ENCODE measurements around the gene GRIK1.
"Not testable (repeated sequence)": the region's sequence is repeated elsewhere in the genome, so short reads cannot be mapped to it uniquely, and the experiment has no call there.

The GRIK1 gene

DNA sequence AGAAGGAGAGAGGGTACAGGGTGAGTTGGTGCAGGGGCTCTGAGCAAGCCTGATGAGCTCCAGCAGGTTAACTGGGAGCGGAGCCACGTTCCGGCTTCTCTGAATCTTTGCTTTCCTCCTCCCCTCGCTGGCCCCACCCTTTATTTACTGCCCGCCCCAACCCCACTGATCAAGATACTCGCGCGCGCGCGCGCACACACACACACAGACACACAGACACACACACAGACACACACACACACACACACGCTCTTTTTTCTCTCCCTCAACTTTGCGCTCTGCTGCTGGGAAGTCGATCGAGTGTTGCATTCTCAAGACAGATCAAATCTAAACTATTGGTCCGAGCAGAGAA is at the start of gene GRIK1:
Gene GRIK1, minus strand, starts transcription at position 73 of the 352 bp plus-strand sequence.
- DNase-seq (ENCODE audit: low read depth in 2 of 2): no peak

DNA sequence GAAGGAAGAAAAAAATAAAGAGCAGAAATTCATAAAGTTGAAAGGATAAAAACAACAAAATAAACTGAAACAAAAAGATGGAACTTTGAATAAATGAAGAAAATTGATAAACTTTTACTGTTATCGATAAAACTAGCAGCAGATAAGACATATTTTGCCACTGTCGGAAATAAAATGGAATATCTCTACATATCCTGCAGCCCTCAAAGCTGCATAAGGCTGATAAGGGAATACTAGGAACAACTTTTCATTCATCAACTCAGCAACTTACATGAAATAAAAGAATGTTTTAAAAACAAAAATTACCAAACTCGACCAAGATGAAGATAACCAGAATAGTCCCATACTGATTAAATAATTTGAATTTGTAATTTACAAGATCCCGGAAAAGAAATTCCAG is 48.0 kb upstream of the GRIK1 start:
- no peak for DNase-seq (ENCODE audit: low read depth in 2 of 2)

DNA sequence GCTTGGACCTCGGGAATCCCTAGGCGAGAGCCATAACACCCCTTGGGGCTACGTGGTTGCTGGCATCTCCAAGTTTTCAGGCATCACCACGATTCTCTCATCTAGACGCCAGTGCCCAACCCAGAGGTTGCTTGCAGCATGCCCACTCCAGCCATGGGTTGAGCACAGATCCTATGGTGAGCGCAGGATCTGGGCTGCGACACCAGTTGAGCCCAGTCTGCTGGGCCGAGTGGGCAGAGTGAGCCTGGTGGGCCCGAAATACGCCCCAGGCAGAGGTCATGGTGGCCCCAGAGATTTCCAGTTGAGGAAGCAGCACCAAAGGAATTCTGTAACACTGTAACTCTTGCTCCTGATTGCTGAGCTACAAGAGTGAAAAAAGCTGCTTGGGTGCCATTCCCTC is 46.1 kb upstream of the GRIK1 start:
- DNase-seq (ENCODE audit: low read depth in 2 of 2): no peak

DNA sequence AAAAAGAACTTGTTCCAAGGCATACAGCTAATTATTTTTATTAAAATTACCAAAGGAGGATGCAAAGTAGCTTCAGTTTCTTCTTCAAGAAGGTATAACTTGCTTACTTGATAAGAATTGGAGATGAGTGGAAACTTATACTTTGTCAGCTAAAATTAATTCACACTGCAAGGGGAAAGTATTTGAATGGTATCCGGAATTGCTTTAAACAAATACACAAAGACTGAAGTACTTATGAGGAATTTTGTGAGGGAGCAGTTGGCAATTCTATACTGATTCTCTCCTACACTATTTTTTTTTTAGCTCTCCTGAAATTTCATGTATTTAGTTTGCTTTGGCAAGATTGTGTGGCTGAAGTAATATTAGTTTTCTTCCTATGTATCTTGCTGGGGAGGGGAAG is 39.2 kb upstream of the GRIK1 start:
- no peak for DNase-seq (ENCODE audit: low read depth in 2 of 2)

DNA sequence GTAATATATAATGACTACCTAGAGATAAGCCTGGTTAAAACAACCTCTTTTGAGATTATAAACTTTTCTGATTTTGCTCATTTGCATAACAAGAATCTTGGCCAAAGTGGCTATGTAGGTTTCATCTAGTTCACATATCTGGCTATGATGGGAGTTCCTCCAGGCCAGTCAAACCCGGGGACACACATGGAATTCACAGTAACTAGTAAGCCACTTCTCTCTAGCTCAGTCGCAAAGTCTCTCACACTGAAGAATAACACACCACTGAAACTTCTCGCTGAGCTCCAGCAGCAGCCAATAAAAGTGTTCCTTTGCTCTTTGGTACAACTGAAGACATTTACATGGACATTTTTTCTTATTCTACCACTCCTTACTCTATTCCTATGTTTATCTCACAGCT is 36.0 kb upstream of the GRIK1 start:
- DNase-seq (ENCODE audit: low read depth in 2 of 2): no peak

DNA sequence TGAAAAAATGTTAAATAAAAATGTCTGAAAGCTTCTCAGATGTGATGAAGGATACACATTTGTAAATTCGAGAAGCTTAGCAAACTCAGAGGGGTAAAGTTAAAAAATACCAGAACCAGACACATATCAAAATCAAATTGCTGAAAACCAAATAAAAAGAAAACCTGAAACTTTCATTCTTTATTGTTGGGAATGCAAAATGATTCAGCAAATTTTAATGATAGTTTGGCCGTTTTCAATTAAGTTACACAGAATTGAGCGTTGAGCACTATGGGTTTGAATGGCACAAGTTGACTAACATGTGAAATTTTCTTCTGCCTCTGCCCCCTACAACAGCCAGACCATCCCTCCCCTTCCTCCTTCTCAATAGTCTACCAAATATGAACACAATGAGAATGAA is 33.5 kb upstream of the GRIK1 start:
- DNase-seq (ENCODE audit: low read depth in 2 of 2): no peak

DNA sequence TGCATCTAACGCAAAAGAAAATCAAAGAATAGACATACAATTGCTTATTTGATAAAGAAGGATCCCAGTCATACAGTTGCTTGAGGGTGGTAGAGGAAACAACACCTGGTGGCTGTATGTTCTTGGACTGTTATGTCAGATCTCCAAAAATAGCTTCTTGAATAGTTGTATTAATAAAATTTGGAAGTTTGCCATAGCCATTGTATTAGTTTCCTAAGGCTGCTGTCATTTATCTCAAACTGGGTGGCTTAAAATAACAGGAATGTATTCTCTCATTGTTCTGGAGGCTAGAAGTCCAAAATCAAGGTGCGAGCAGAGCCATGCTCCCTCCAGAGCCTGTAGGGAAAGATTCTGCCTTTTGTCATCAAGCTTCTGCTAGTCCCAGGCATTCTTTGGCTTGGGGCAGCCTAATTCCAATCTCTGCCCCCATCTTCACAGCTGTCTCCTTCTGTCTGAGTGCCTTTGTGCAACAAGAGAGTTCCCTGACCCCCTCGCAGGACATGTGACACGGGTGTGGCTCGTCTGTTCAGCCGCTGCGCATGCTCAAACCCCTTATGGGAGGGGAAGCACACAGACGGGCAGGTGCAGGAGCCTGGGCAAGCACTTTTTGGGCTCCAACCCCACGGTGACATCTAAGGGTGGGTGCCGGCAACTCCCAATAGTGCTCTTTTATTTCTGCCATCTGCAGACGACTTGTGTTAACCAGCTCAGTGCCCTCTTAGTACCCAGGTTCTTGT is 21.7 kb upstream of the GRIK1 start:
- DNase-seq (ENCODE audit: low read depth in 2 of 2): no peak

DNA sequence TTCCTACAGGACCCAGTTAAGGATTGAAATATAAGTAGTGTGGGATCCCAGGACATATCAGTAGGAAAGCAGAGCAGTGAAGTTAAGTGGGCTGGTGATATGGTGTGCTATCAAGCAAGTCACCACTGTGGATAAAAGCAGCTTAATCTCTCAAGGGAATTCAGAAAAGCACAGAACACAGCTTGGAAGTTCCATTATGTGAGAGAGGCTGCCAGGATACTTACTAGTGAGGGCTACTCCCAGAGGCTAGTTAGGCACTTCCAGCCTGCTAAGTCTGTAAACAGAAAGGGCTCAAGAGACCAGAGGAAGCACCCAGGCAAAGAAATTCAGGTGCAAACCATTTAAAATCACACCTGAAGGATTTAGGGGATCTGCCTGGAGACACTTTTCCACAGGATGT is 18.8 kb upstream of the GRIK1 start:
- DNase-seq (ENCODE audit: low read depth in 2 of 2): no peak

DNA sequence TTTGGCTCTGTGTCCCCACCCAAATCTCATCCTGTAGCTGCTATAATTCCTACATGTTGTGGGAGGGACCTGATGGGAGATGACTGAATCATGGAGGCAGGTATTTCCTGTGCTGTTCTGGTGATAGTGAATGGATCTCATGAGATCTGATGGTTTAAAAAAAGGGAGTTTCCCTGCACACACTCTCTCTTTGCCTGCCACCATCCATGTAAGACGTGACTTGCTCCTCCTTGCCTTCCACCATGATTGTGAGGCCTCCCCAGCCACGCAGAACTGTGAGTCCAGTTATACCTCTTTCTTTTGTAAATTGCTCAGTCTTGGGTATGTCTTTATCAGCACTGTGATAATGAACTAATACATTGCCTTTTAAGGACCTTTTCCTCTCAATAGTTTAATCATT is 18.2 kb upstream of the GRIK1 start:
- DNase-seq (ENCODE audit: low read depth in 2 of 2): not testable (repeated sequence)

DNA sequence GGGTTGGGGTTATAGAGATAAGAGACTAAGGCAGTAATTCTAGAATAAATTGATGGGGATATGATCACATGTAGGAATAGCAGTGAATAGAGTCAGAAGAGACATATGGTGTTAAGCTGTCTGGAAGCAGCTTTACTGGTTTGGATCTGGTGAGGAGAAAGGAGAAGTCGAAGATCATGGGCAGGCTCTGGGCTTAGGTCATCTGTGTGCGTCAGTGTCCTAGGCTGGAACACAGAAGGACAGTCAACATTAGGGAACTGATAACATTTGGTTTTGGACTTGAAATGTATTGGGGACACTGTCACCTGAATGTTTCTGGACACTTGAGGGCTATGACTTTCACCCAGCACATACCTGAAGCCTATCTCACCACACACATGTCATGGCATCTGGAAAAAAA is 13.9 kb upstream of the GRIK1 start:
- no peak for DNase-seq (ENCODE audit: low read depth in 2 of 2)

DNA sequence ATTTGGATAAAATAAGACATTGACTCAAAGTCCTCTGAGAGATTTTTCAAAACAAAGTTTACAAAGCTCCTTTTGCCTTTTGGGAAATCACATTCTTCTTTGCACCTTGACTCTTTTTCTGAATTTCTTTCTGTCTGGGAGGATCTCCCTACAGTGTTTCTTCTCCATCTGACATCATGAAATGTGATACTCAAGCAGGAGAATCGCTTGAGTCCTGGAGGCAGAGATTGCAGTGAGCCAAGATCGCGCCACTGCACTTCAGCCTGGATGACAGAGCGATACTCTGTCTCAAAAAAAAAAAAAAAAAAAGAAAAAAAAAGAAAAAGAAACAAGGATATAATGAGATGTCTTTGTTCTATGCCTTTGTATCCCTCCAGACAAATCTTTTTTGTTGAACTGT is 13.3 kb upstream of the GRIK1 start:
- no peak for DNase-seq (ENCODE audit: low read depth in 2 of 2)

DNA sequence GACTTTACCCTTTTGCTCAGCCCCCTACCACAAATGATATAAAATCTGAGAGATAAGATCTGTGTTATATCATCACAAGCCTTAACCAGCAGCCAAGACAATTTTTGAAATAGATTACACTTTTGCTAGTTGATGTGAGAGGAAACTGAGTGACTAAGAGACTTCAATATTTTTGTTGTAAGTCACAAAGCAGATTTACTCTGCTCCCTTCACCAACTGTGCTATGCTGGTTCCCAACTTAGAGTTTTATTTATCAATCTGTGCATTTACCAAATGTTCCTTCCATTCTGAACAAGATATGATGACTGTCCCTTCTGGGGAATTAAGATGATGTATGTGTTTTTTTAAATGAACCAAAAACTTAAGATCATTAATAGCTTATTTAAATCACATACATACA is 12.1 kb upstream of the GRIK1 start:
- no peak for DNase-seq (ENCODE audit: low read depth in 2 of 2)

DNA sequence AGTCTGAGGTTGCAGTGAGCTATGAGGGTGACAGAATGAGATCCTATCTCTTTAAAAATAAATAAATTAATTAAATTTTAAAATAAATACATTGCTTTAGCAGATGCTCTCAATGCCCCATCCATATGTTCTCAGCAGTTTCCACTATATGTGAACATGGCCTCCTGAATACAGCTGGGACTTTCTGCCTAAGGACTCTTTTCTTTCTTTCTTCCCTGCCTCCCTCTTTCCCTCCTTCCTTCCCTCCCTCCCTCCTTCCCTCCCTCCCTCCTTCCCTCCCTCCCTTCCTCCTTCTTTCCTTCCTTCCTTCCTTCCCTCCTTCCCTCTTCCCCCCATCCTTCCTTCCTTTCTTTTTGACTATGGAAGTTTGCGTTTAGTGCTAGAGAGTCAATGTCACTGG is 10.2 kb upstream of the GRIK1 start:
- DNase-seq (ENCODE audit: low read depth in 2 of 2): no peak

DNA sequence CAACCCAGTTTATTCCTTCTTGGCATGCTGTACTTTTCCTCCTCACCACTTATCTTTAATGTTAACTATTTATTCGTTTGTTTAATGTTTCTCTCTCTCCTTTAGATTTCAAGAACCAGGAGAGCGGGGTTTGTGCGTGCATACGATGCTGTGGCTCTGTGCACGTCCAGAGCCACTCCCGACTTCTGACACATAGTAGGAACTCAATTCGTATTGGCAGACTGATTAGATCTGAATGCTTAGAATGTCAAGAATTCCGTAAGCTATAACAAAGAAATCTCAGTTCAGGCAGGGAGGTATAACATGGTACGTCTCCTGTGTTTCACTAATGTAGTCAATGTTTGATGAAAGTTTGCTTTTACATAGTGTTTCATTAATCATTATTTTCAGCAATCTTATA is 7.3 kb upstream of the GRIK1 start:
- DNase-seq (ENCODE audit: low read depth in 2 of 2): no peak

DNA sequence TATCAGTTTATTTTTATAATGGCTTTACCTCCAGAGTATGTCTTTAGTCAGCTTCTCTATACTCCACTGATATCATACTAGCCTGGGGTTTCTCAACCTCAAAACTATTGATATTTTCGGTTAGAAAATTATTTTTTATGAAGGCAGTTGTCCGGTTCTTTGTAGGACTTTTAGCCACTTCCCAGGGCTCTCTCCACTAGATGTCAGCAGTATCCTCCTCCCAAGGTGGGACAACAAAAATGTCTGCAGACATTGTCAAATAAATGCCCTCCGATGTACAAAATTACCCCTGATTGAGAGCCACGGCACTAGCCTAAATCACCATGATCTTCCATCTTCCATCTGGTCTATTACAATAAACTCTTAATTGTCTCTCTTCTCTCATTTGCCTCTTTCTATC is 4.1 kb upstream of the GRIK1 start:
- DNase-seq (ENCODE audit: low read depth in 2 of 2): no peak

DNA sequence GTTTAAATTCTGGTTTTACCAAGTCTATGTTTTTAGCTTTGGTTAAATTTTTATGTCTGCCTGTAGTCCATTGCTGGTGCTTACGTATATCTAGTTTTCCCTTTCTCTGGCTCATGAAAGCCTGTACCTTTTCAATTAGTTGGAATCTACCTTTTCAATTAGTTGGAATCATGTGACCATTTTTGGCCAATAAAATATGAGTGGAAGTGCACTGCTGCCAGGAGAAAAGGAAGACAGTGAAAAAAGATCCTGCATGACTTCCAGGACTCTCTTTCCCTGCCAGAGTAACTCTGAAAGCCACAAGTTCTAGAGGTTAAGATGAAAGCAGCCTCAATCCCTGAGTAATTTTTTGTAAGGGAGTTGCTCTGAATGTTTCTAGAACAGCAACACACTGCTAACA is 2.2 kb upstream of the GRIK1 start:
- no peak for DNase-seq (ENCODE audit: low read depth in 2 of 2)

DNA sequence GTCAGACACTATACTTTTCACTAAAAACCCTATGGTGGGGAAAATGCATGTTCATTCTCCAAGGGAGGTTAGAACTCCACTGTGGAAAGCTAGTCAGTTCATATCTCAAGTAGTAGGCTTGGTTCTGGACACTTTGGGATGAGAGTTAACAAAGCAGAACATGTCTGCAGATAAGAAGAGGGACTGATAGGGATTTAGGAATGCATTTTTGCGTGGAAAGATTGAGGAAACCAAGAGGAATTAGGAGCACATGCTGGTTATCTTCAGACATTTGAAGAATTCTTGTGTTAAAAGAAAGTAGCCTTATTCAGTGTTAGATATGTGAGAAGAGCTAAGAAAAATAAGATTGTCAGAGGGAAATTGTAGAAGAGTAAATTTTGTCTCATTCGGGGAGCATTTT is 1.2 kb upstream of the GRIK1 start:
- no peak for DNase-seq (ENCODE audit: low read depth in 2 of 2)

DNA sequence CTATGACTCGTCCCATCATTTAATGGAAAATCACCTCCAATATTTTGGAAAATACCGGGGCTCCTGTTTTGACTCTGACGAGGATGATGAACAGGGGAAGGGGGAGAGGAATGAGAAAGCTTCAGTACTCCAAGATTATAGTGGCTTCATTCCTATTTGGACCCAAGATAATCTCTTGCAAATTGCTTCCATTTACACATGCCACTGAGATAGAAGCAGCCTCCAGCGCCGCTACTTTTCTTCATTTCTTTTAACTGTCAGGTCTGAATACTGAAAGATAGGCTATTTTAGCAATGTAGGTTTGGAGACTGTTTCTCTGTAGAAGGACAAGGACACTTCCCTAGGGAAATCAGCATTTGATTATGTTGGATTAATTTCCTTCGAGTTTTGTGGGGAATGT is 565 bp upstream of the GRIK1 start:
- DNase-seq (ENCODE audit: low read depth in 2 of 2): no peak

DNA sequence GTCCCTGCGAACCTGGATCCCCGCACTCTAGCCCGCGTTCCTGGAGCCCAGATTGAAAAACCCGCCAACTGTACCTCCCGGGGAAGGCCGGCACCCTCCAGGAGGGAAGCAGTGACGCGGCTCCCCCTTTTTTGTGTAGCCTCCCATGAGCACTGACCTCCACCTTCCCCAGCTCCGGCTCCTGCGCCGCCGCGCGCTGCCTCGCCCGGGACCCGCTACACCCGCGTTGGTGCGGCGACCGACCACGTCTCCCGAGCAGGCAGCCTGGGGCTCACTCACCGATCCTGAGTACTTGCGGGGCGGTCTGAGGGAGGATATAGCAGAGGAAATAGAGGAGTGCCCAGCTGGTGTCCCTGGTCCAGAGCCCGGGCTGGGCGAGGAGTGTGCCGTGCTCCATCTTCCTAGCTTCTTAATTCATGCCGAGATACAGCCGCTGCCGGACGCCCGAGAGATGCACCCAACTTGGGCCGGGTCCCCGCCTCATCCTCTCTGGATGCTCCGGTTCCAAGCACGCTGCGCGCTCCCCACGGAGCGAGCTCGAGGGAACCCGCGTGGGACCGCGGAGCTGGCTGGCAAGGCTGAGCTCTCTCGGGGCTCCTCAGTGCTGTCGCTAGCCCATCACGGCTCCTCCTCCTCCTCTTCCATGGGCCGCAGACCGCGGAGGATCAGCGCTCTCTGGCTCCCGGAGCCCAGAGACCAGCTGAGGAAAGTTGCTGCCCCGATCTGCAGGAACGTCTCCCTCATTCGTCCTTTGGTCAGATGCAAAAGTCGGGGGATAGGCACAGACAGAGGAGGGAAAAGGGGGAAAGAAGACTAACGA is 482 bp downstream of the GRIK1 start:
- no peak for DNase-seq (ENCODE audit: low read depth in 2 of 2)

DNA sequence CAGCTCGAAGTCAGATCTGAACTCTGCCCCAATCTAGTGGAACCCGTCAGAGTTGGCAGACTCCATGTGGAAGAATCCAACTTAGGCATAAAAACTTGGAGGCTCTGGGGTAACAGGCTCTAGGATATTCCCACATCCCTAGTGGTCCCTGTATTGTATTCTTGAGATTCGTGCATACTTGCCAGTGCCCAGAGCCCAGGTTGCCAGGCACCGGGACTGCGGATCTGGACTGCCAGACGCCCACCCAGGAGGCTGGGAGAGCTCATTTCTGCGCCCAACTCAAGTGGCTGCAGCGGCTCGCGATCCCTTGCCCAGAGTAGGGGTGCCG is 1.1 kb downstream of the GRIK1 start:
- DNase-seq (ENCODE audit: low read depth in 2 of 2): no peak

DNA sequence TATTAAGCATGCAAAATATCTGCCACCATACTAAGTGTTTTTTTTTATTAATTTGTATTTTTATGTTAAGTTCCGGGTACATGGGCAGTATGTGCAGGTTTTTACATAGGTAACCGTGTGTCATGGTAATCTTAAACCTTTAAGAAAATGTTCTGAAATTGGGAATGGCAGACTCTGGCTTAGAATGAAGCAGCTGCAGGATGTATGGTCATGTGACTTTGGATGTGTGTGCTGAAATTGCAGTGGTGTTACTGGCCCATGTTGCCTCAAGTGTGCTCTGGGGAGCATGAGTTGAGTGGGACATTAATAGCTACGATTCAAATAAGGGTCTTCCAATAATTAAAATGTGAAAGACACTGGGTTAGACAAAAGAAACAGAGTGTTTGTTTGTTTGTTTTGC is 6.7 kb downstream of the GRIK1 start:
- DNase-seq (ENCODE audit: low read depth in 2 of 2): no peak

DNA sequence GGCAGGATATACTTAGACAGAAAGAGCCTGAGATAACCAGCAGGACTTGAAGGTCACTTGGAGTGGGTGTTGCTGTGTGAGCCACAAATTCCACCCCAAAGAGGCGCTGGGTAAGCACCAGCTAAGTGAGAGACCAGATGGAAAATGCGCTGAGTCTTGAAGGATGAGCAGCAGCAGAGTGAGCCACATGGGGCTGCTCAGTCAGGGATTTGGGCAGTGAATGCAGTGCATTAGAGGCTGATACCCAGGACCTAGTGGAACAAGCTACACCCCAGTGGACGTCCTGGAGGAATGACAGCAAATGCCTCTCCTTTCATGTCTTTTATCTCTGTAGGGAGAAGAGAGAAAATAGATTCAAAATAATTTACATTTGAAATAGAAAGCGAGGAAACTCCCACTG is 11.3 kb downstream of the GRIK1 start:
- DNase-seq (ENCODE audit: low read depth in 2 of 2): no peak

DNA sequence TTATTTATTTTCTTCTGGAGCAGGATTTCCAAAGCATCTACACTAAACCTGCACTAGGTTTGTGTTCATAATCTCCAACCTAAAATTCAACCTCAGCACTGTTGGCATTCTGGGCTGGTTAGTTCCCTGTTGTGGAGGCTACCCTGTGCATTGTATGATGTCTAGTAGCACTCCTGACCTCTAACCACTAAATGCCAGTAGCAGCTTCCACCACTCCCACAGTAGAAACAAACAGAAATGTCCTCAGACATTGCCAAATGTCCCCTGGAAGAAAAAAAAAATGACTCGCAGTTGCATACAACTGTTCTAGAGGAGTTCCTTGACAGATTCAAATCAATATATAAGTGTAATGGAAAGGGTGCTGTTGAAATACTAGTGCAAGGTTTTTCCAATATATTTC is 18.9 kb downstream of the GRIK1 start:
- no peak for DNase-seq (ENCODE audit: low read depth in 2 of 2)

DNA sequence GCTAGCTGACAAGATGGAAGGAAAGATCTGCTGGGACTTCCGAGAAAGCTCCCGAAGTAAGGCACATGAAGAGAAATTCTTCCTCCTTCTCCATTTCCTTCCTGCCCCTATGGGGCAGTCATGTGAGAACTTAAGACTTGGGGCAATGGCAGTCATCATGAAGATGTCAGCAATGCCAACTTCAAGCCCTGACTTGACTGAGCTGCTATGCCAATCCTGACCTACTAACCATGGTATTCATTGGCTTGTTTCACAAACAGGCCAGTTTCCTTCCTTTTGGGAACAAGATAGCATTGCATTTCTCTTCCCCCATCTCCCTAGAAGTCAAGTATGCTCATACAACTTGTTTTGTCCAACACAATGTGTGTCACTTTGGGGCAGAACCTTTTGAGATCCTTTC is 25.5 kb downstream of the GRIK1 start:
- DNase-seq (ENCODE audit: low read depth in 2 of 2): no peak

Measured in stimulated activated CD8-positive, alpha-beta memory T cell treated with anti-CD3 and anti-CD28 coated beads, Interleukin-7, amount 100 ng/mL, for 4 hours (primary cell).